ENCODE data around the gene PPP6C.
"Not testable (repeated sequence)": the region's sequence is repeated elsewhere in the genome, so short reads cannot be mapped to it uniquely, and the experiment has no call there.

Gene PPP6C

GRCh38 chr9:125189361-125190289 lies at the start of gene PPP6C:
PPP6C (minus strand) TSS chr9:125189803; CDS start chr9:125189718, 85 bp downstream.
- DNase-seq (ENCODE audit: low read depth), result peak; percentile 94

GRCh38 chr9:125238915-125239446 lies 49.4 kb upstream of the PPP6C start:
- no peak for DNase-seq (ENCODE audit: low read depth)

GRCh38 chr9:125238127-125238914 lies 48.7 kb upstream of the PPP6C start:
- no peak for DNase-seq (ENCODE audit: low read depth)

GRCh38 chr9:125236520-125237159 lies 47.0 kb upstream of the PPP6C start:
- DNase-seq (ENCODE audit: low read depth), result not testable (repeated sequence)

GRCh38 chr9:125235804-125236519 lies 46.4 kb upstream of the PPP6C start:
- no peak for DNase-seq (ENCODE audit: low read depth)

DNA sequence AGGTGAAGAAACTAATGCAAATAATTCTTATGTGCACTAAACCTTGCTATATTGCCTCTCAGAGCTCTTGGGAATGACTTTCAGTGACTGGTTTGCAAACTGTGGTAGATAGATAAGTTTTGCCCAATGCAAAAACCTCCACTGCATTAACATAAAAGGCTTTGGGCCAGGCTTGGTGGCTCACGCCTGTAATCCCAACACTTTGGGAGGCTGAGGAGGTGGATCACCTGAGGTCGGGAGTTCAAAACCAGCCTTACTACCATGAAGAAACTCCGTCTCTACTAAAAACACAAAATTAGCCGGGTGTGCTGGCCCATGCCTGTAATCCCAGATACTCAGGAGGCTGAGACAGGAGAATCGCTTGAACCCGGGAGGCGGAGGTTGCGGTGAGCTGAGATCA lies 44.5 kb upstream of the PPP6C start:
- not testable (repeated sequence) for DNase-seq (ENCODE audit: low read depth)

DNA sequence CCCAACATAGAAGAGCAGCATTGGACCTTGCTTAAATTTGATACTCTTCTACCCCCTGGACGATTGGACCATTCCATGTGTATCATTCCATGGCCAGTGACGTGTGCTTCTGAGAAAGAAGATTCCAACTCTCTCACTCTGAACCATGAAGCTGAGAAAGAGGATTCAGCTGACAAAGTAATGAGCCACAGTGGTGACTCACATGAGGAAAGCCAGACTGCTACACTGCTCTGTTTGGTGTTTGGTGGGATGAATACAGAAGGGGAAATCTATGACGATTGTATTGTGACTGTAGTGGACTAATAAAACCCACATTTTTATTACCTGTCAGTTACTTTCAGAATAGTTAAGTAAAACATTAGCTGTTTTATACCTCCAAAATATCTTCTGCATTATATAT lies 44.1 kb upstream of the PPP6C start:
- peak; percentile 90 for DNase-seq (ENCODE audit: low read depth)

DNA sequence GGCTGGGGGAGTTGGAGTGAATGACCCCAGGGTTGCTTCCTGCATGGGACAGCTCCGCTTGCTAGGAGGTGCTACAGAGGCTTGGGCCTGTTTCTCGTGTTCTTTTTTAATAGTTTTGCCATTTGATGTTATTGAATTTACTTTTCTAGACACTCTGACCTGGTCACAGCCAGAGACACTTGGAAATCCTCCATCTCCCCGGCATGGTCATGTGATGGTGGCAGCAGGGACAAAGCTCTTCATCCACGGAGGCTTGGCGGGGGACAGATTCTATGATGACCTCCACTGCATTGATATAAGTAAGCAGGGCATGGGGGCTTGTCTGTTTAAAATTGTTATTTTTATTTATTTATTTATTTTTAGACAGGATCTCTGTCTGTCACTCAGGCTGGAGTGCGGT lies 38.2 kb upstream of the PPP6C start:
- DNase-seq (ENCODE audit: low read depth), result no peak

DNA sequence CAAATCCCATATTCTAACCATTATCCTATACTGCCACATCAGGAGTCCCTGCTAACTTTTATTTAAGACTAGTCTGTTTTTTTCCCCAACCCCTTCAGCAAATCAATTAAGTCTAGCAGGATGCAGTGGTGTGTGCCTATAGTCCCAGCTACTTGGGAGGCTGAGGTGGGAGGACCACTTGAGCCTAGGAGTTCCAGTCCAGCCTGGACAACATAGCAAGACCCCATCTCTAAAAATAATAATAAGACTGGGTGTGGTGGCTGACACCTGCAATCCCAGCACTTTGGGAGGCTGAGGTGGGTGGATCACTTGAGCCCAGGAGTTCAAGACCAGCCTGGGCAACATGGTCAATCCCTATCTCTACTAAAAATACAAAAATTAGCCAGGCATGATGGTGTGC lies 35.3 kb upstream of the PPP6C start:
- not testable (repeated sequence) for DNase-seq (ENCODE audit: low read depth)

GRCh38 chr9:125218621-125219020 lies 29.0 kb upstream of the PPP6C start:
- DNase-seq (ENCODE audit: low read depth), result no peak

DNA sequence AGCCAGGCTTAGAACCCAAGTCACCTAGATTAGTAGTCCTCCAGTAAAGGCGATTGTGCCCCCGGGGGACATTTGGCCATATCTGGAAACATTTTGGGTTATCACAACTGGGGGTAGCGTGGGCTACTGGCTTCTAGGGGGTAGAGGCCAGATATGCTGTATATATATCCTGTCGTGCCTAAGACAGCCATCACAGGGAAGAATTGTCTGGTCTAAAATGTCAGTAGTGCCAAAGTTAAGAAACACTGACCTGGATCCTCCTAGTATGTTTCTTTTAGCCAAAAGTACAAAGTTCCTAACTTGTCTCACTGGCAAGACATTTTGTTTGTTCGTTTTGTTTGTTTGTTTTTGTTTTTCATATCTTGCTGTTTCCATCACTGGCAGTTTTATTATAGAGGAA lies 24.6 kb upstream of the PPP6C start:
- DNase-seq (ENCODE audit: low read depth), result no peak

GRCh38 chr9:125204477-125204876 lies 14.9 kb upstream of the PPP6C start:
- no peak for DNase-seq (ENCODE audit: low read depth)

- DNase-seq (ENCODE audit: low read depth), result no peak
Measured at GRCh38 chr9:125202846-125203618, 13.4 kb upstream of the PPP6C start.

DNA sequence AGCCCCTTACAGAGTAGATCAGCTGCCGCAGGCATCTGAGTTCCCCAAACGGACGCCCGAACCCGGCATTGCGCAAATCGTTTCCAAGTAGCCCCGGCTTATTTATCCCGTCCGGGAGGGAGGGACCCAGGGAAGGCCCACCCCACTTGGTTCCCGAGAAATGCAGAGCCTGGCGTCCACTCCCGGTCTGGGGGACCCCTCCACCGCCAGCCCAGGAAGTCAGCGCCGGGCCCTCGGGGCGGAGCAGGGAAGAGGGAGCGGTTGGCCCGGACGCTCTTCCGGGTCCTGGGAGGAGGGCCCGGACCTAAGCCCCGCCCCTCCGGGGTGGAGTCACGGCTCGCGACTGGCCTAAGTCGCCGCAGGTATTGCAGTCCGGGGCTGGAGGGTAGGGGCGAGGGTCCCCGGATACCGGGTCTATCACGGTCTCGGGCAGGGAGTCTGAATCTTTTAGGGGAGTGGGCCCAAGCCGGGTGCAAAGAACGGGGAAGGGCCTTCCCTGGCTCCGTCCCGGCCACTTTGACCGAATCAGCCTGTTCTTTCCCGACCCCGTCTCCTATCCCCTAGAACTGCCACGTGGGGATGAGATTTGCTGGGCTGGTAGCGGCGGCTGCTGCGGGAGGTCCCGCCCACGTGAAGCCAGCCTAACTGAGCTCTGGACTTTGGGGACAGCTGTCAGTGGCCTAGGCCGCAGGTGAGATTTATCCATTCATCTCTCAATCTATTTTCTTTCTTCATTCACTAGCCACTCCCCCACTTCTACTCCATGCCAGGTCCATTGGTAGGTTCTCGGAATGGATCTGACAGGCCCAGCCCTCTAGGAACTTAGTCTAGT lies 10.8 kb upstream of the PPP6C start, which contains the start of gene RABEPK:
TSS of gene RABEPK (plus strand) at position 327 of the 832 bp plus-strand sequence. CDS start 2,472 bp downstream, outside the sequence.
- DNase-seq (ENCODE audit: low read depth), result peak; percentile 94

GRCh38 chr9:125195591-125195990 lies 6.0 kb upstream of the PPP6C start:
- not testable (repeated sequence) for DNase-seq (ENCODE audit: low read depth)

- DNase-seq (ENCODE audit: low read depth), result not testable (repeated sequence)
Measured at GRCh38 chr9:125194466-125194865, 4.9 kb upstream of the PPP6C start.

DNA sequence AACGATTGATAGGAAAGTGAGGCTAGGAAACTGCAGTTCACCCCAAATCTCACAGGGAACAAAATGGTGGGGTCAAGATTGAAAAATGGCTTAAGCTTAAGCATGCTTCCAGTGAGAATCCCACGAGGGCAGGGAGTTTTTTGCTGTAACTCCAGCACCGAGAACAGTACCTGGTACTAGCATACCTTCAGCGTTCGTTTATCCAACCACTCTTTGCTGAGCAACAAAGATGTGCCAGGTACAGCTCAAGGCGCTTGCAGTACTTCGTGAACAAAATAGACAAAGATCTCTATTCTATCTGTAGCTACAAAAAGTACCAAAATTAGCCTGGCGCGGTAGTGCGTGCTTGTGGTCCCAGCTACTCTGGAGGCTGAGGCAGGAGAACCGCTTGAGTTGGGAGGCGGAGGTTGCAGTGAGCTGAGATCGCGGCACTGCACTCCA lies 778 bp upstream of the PPP6C start:
- no peak for DNase-seq (ENCODE audit: low read depth)

DNA sequence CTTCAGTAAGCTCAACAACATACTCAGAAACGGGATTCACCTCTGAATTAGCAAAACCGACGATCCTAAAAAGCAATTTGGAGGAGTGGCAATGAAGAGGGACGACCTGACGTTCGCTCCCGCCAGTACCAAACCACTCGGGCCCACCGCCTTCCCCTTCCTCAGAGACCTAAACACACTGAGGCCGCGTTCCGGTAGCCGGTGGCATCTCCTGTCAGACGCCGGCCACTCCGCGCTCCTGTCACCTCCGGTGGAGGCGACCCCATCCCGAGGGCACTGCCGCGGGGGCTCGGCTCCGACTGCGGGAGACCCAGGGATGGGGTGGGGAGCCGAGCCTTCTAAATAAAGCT lies 617 bp downstream of the PPP6C start:
- DNase-seq (ENCODE audit: low read depth), result no peak

DNA sequence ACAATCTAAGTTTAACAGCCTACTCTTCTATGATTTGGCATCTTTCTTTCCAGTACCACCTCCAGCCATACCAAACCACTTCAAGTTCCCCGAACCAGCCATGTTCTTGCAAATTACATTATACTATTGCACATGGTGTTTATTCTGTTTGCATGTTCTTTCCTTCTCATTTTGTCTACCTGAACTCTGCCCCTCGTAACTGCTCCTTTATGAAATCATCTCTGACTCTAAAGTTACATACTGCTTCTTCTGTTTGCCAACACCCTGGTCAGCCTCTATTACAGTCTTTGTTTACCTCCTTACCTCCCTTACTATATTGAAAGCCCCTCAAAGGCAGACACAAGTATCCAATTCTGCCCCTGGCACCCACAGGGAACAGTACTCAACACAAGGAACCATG lies 6.0 kb downstream of the PPP6C start:
- no peak for DNase-seq (ENCODE audit: low read depth)

- no peak for DNase-seq (ENCODE audit: low read depth)
Measured at GRCh38 chr9:125183054-125183453, 6.5 kb downstream of the PPP6C start.

All from fibroblast of the conjunctiva (primary cell).